Tongue (tissue), 2 donors: ENCODE results near the gene ZFHX3. TPM values are rescaled to one million over a fixed set of nuclear protein-coding genes. Genes with fewer than 3 reads are reported as not detected.
"Not testable (repeated sequence)": the region's sequence is repeated elsewhere in the genome, so short reads cannot be mapped to it uniquely, and the experiment has no call there.

ENCODE experiments used
- DNase-seq: peaks from one replicate; pipeline ENCODE4 v3.0.0-alpha.2; 2015
- total RNA-seq: library from RNA; depleted of rRNA; stranded (reverse); fragments of >200 nt; gene quantifications from one replicate; pipeline ENCODE4 v1.2.3, GENCODE V29; 2014

The ZFHX3 gene
- total RNA-seq, 1 donor from 2014 or later = 12.7 TPM

- no peak for DNase-seq
Measured at GRCh38 chr16:73021866-73022495, 25.9 kb downstream of the ZFHX3 start.

GRCh38 chr16:73020409-73020884 lies 27.5 kb downstream of the ZFHX3 start:
- DNase-seq = peak; percentile 68

GRCh38 chr16:73019457-73020362 lies 28.2 kb downstream of the ZFHX3 start:
- DNase-seq = no peak

GRCh38 chr16:73018821-73019456 lies 29.0 kb downstream of the ZFHX3 start:
- no peak for DNase-seq

GRCh38 chr16:73017321-73017720 lies 30.6 kb downstream of the ZFHX3 start:
- DNase-seq = no peak

GRCh38 chr16:73016488-73016830 lies 31.5 kb downstream of the ZFHX3 start:
- DNase-seq = no peak

- no peak for DNase-seq
Measured at GRCh38 chr16:73015612-73016487, 32.1 kb downstream of the ZFHX3 start.

- no peak for DNase-seq
Measured at GRCh38 chr16:73014768-73015167, 33.2 kb downstream of the ZFHX3 start.

GRCh38 chr16:73013974-73014373 lies 34.0 kb downstream of the ZFHX3 start:
- no peak for DNase-seq

- no peak for DNase-seq
Measured at GRCh38 chr16:73012341-73012740, 35.6 kb downstream of the ZFHX3 start.

GRCh38 chr16:73011926-73012325 lies 36.0 kb downstream of the ZFHX3 start:
- DNase-seq = no peak

GRCh38 chr16:73010150-73010676 lies 37.7 kb downstream of the ZFHX3 start:
- no peak for DNase-seq

GRCh38 chr16:73009710-73010109 lies 38.2 kb downstream of the ZFHX3 start:
- DNase-seq = not testable (repeated sequence)

- DNase-seq = no peak
Measured at GRCh38 chr16:73006026-73006425, 41.9 kb downstream of the ZFHX3 start.

GRCh38 chr16:73002866-73003265 lies 45.1 kb downstream of the ZFHX3 start:
- no peak for DNase-seq

- no peak for DNase-seq
Measured at GRCh38 chr16:73000907-73001521, 46.9 kb downstream of the ZFHX3 start.

- DNase-seq = peak; percentile 79
Measured at GRCh38 chr16:73000020-73000906, 47.7 kb downstream of the ZFHX3 start.

GRCh38 chr16:72999541-73000019 lies 48.3 kb downstream of the ZFHX3 start:
- DNase-seq = no peak

- peak; percentile 34 for DNase-seq
Measured at GRCh38 chr16:72997141-72997542, 50.8 kb downstream of the ZFHX3 start.
